ENCODE measurements around the gene PSMD2. TPM values are rescaled to one million over a fixed set of nuclear protein-coding genes. Genes with fewer than 3 reads are reported as not detected.
A peak's percentile ranks its signal among the peaks of the same experiment; 100 is the strongest.

PSMD2 gene
- total and polyA plus RNA-seq, 10 of the 15 experiments (the other 5 are each of a cell fraction or from before 2014, with no cell fraction given): 103 to 515 (median 197) TPM

DNA sequence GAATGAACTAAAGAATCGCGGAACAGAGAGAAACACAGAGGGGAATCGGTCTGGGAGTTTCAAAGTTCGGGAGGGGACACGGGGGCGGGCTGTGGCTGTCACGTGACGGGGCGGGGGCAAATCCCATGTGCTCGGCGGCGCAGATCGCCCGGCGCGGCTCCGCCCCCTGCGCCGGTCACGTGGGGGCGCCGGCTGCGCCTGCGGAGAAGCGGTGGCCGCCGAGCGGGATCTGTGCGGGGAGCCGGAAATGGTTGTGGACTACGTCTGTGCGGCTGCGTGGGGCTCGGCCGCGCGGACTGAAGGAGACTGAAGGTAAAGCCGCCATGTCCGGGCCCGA lies 15.3 kb downstream of the PSMD2 start, which contains the start of gene EIF4G1:
EIF4G1 (plus strand) TSS at position 244 of the 337 bp plus-strand sequence. CDS start 1,191 bp downstream, outside the sequence.
- BruUV-seq (replicated peaks): no TSS peak
- Histone ChIP-seq H3K4me1 (ENCODE audit: control insufficient read depth, insufficient read depth, low read length) (0 out of 2 replicates have a peak, but pooled peaks cover 3% of the 10 kb centered on the region), H3K9ac (ENCODE audit: control insufficient read depth, insufficient read depth, low read length) (peak within 1 kb of the TSS; percentile 99), H3K27me3 (replicated peaks in 1 of 2; ENCODE audit: control insufficient read depth in 2 of 2, insufficient read depth in 2 of 2, low read length in 1 of 2) (no peaks in the 10 kb centered on the region), H3K4me2 (ENCODE audit: control insufficient read depth, insufficient read depth) (peak within 1 kb of the TSS; percentile 95), H3K79me2 (ENCODE audit: control insufficient read depth, insufficient read depth, low read length) (peaks cover 46% of the 10 kb centered on the region), H3K9me3 (replicated peaks; ENCODE audit: control insufficient read depth, insufficient read depth, low read length) (no peaks in the 10 kb centered on the region), H3K36me3 (ENCODE audit: control insufficient read depth in 2 of 2, insufficient read depth in 2 of 2, low read length in 1 of 2) (peaks cover 4 to 17% of the 10 kb centered on the region in 2 experiments), H3K27ac (ENCODE audit: control insufficient read depth, insufficient read depth) (peak within 1 kb of the TSS; percentile 92), H2AFZ (ENCODE audit: control insufficient read depth, low read depth, low read length) (peak within 1 kb of the TSS; percentile 92), H3K4me3 (peak within 1 kb of the TSS; percentile 100), H4K20me1 (ENCODE audit: control insufficient read depth, insufficient read depth) (peaks cover 12% of the 10 kb centered on the region)
- ChIA-PET RAD21 (ENCODE audit: unreplicated experiment) (no interaction called here), CTCF (no interaction called here), SMC1A (ENCODE audit: uncharacterized antibody, unreplicated experiment) (no interaction called here), POLR2A (no interaction called here)
- intact Hi-C loops (cut with micrococcal nuclease; ENCODE audit: unreplicated experiment): loop anchor here (2.0 kb wide), 1 partner anchor 16 kb away; the partner anchor contains the start of gene PSMD2
- ATAC-seq (peak; percentile 88), DNase-seq (ENCODE audit: low read depth, low spot score) (peak; percentile 61), FAIRE-seq (peak; percentile 93)
- WGBS (ENCODE audit: insufficient coverage, insufficient replicate concordance, low lambda C conversion rate, missing lambda C conversion rate): under 1% methylated on average over 32 of the region's 40 CpGs
- in situ Hi-C loops (cut with MboI): no loop called here
- no peak for TF ChIP-seq ZSCAN29 (IDR thresholded peaks at IDR 0.05)
- peak; percentile 79 to 95; a peak in 3 of 4 replicates for TF ChIP-seq BHLHE40 (IDR thresholded peaks at IDR 0.05; ENCODE audit: borderline replicate concordance in 1 of 2, low read depth in 2 of 2, low read length in 1 of 2)
- no peak for TF ChIP-seq GATAD2B (conservative IDR thresholded peaks at IDR 0.05; ENCODE audit: low read depth)
- TF ChIP-seq CTCF (IDR thresholded peaks at IDR 0.05 in 2 of 3, conservative IDR thresholded peaks at IDR 0.05 in 1 of 3; ENCODE audit: control insufficient read depth in 2 of 3, extremely low read depth in 1 of 3, insufficient read depth in 1 of 3, low read depth in 3 of 3, low read length in 3 of 3): no peak
- TF ChIP-seq NFXL1 (IDR thresholded peaks at IDR 0.05; ENCODE audit: borderline replicate concordance): no peak
- TF ChIP-seq MTA2 (IDR thresholded peaks at IDR 0.05; ENCODE audit: low read depth): no peak
- no peak for TF ChIP-seq TARDBP (IDR thresholded peaks at IDR 0.05; ENCODE audit: borderline replicate concordance)
- no peak for TF ChIP-seq YBX1 (IDR thresholded peaks at IDR 0.05)
- TF ChIP-seq, protein P1, sequence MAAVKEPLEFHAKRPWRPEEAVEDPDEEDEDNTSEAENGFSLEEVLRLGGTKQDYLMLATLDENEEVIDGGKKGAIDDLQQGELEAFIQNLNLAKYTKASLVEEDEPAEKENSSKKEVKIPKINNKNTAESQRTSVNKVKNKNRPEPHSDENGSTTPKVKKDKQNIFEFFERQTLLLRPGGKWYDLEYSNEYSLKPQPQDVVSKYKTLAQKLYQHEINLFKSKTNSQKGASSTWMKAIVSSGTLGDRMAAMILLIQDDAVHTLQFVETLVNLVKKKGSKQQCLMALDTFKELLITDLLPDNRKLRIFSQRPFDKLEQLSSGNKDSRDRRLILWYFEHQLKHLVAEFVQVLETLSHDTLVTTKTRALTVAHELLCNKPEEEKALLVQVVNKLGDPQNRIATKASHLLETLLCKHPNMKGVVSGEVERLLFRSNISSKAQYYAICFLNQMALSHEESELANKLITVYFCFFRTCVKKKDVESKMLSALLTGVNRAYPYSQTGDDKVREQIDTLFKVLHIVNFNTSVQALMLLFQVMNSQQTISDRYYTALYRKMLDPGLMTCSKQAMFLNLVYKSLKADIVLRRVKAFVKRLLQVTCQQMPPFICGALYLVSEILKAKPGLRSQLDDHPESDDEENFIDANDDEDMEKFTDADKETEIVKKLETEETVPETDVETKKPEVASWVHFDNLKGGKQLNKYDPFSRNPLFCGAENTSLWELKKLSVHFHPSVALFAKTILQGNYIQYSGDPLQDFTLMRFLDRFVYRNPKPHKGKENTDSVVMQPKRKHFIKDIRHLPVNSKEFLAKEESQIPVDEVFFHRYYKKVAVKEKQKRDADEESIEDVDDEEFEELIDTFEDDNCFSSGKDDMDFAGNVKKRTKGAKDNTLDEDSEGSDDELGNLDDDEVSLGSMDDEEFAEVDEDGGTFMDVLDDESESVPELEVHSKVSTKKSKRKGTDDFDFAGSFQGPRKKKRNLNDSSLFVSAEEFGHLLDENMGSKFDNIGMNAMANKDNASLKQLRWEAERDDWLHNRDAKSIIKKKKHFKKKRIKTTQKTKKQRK (IDR thresholded peaks at IDR 0.05; ENCODE audit: low read depth, low read length): no peak
- TF ChIP-seq MYB (IDR thresholded peaks at IDR 0.05; ENCODE audit: borderline replicate concordance, low read depth, low read length): no peak
- TF ChIP-seq SUZ12 (IDR thresholded peaks at IDR 0.05; ENCODE audit: unreplicated experiment): no peak
- TF ChIP-seq CEBPB (IDR thresholded peaks at IDR 0.05; ENCODE audit: borderline replicate concordance in 1 of 2, low read depth in 2 of 2, low read length in 2 of 2): no peak
- TF ChIP-seq IRF4 (IDR thresholded peaks at IDR 0.05; ENCODE audit: low read depth, low read length): no peak
- TF ChIP-seq, protein P2, sequence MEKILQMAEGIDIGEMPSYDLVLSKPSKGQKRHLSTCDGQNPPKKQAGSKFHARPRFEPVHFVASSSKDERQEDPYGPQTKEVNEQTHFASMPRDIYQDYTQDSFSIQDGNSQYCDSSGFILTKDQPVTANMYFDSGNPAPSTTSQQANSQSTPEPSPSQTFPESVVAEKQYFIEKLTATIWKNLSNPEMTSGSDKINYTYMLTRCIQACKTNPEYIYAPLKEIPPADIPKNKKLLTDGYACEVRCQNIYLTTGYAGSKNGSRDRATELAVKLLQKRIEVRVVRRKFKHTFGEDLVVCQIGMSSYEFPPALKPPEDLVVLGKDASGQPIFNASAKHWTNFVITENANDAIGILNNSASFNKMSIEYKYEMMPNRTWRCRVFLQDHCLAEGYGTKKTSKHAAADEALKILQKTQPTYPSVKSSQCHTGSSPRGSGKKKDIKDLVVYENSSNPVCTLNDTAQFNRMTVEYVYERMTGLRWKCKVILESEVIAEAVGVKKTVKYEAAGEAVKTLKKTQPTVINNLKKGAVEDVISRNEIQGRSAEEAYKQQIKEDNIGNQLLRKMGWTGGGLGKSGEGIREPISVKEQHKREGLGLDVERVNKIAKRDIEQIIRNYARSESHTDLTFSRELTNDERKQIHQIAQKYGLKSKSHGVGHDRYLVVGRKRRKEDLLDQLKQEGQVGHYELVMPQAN (conservative IDR thresholded peaks at IDR 0.05): no peak
- peak; percentile 97 for TF ChIP-seq RAD51 (IDR thresholded peaks at IDR 0.05)
- TF ChIP-seq RELB (IDR thresholded peaks at IDR 0.05; ENCODE audit: low read depth): no peak; the same call in 1 of the 2 replicates

Measured in GM12878 (cell line).